ENCODE data around the gene CARS2.
A peak's percentile ranks its signal among the peaks of the same experiment; 100 is the strongest.

Gene CARS2

GRCh38 chr13:110705826-110706569 is at the start of gene CARS2:
TSS of gene CARS2 (minus strand) at chr13:110706116. CDS start at chr13:110706093, 23 bp downstream.
- TF ChIP-seq, protein P1, sequence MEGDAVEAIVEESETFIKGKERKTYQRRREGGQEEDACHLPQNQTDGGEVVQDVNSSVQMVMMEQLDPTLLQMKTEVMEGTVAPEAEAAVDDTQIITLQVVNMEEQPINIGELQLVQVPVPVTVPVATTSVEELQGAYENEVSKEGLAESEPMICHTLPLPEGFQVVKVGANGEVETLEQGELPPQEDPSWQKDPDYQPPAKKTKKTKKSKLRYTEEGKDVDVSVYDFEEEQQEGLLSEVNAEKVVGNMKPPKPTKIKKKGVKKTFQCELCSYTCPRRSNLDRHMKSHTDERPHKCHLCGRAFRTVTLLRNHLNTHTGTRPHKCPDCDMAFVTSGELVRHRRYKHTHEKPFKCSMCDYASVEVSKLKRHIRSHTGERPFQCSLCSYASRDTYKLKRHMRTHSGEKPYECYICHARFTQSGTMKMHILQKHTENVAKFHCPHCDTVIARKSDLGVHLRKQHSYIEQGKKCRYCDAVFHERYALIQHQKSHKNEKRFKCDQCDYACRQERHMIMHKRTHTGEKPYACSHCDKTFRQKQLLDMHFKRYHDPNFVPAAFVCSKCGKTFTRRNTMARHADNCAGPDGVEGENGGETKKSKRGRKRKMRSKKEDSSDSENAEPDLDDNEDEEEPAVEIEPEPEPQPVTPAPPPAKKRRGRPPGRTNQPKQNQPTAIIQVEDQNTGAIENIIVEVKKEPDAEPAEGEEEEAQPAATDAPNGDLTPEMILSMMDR (IDR thresholded peaks at IDR 0.05; ENCODE audit: control insufficient read depth, insufficient read depth, low read depth, low read length, missing control alignments), result no peak
- H3K4me3 ChIP-seq (ENCODE audit: control insufficient read depth, low read depth, low read length), result peak within 1 kb of the TSS; percentile 77
- peak; percentile 74 for DNase-seq (ENCODE audit: low read depth)

- no peak for DNase-seq (ENCODE audit: low read depth)
- no peak overlapping the region for H3K4me3 ChIP-seq (ENCODE audit: control insufficient read depth, low read depth, low read length)
- TF ChIP-seq, protein P1 (IDR thresholded peaks at IDR 0.05; ENCODE audit: control insufficient read depth, insufficient read depth, low read depth, low read length, missing control alignments), result no peak
Measured at GRCh38 chr13:110748271-110748670, 42.4 kb upstream of the CARS2 start.

DNA sequence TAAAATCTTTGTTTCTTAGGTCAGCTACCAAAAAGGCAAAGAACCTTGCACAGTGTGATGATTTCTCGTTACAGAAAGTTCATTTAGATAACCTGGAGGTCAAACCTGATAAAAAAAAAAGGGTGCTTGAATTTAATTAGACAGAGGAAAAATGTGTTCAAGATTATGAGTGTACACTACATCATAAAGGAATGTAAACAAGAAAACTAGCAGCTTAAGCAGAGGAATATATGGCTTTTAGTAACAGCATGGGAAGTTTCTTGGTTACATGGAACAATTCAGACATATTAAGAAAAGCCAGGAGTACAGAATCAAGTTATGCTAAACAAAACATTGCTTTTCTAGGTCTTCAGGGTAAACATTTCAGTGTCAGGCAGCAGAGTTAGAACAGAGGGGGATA is 40.5 kb upstream of the CARS2 start:
- DNase-seq (ENCODE audit: low read depth), result no peak
- no peak overlapping the region for H3K4me3 ChIP-seq (ENCODE audit: control insufficient read depth, low read depth, low read length)
- TF ChIP-seq, protein P1 (IDR thresholded peaks at IDR 0.05; ENCODE audit: control insufficient read depth, insufficient read depth, low read depth, low read length, missing control alignments), result no peak

- no peak for DNase-seq (ENCODE audit: low read depth)
- TF ChIP-seq, protein P1 (IDR thresholded peaks at IDR 0.05; ENCODE audit: control insufficient read depth, insufficient read depth, low read depth, low read length, missing control alignments), result no peak
- H3K4me3 ChIP-seq (ENCODE audit: control insufficient read depth, low read depth, low read length), result no peak overlapping the region
Measured at GRCh38 chr13:110743687-110744086, 37.8 kb upstream of the CARS2 start.

DNA sequence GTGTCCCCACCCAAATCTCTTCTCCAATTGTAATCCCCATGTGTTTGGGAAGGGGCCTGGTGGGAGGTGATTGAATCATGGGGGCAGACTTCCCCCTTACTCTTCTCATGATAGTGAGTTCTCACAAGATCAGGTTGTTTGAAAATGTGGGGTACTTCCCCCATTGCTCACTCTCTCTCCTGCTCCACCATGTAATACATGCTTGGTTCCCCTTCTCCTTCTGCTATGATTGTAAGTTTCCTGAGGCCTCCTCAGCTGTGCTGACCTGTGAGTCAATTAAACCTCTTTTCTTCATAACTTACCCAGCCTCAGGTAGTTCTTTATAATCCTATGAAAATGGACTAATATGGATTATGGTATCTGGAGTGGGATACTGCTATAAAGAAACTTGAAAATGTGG is 31.6 kb upstream of the CARS2 start:
- no peak overlapping the region for H3K4me3 ChIP-seq (ENCODE audit: control insufficient read depth, low read depth, low read length)
- TF ChIP-seq, protein P1 (IDR thresholded peaks at IDR 0.05; ENCODE audit: control insufficient read depth, insufficient read depth, low read depth, low read length, missing control alignments), result no peak
- DNase-seq (ENCODE audit: low read depth), result no peak

GRCh38 chr13:110734561-110734960 is 28.6 kb upstream of the CARS2 start:
- DNase-seq (ENCODE audit: low read depth), result no peak
- no peak overlapping the region for H3K4me3 ChIP-seq (ENCODE audit: control insufficient read depth, low read depth, low read length)
- TF ChIP-seq, protein P1 (IDR thresholded peaks at IDR 0.05; ENCODE audit: control insufficient read depth, insufficient read depth, low read depth, low read length, missing control alignments), result no peak

All from AG09309 (cell line).